DND-41 (cell line): ENCODE results near the gene GNPAT.

Source experiments
- ATAC-seq: fragments of 200-7000 bp; cut with Tn5 transposase; 3 replicates; pipeline ENCODE4 v1.9.1; 2021; ENCODE audit warnings: low read depth; ENCODE audit not compliant: insufficient read depth
- DNase-seq: peaks from one replicate; pipeline ENCODE4 v3.0.0-alpha.2; 2020
- H2AFZ ChIP-seq: 2 replicates; pipeline ENCODE4 v1.6.0; 2012; ENCODE audit warnings: low read depth, low read length
- H3K27ac ChIP-seq: 2 replicates; pipeline ENCODE4 v1.5.1; 2012; ENCODE audit warnings: low read length, inconsistent platforms
- H3K27me3 ChIP-seq: fragments of 200-600 bp; sonication (generic); 2 replicates; pipeline ENCODE4 v1.6.0; 2012; ENCODE audit warnings: low read length, mild to moderate bottlenecking, inconsistent platforms; ENCODE audit not compliant: insufficient read depth, poor library complexity
- H3K36me3 ChIP-seq: 2 replicates; pipeline ENCODE4 v1.5.1; 2012; ENCODE audit warnings: low read length, inconsistent platforms; ENCODE audit not compliant: insufficient read depth
- H3K4me1 ChIP-seq: 2 replicates; pipeline ENCODE4 v1.5.1; 2012; ENCODE audit warnings: mild to moderate bottlenecking, low read length; ENCODE audit not compliant: insufficient read depth
- H3K4me2 ChIP-seq: 2 replicates; pipeline ENCODE4 v1.6.0; 2012; ENCODE audit warnings: mild to moderate bottlenecking, moderate library complexity, low read length, inconsistent platforms; ENCODE audit not compliant: insufficient read depth
- H3K4me3 ChIP-seq, 2 experiments: fragments of 200-600 bp in 1 of 2; shearing (Covaris generic) in 1 of 2; 2 replicates each; pipeline ENCODE4 v1.5.1; 2012 to 2016; ENCODE audit warnings: inconsistent platforms in 2 of 2, low read length in 2 of 2, mild to moderate bottlenecking in 2 of 2, low read depth in 1 of 2, moderate library complexity in 1 of 2
- H3K79me2 ChIP-seq: 2 replicates; pipeline ENCODE4 v1.6.0; 2012; ENCODE audit warnings: low read length, inconsistent platforms; ENCODE audit not compliant: insufficient read depth
- H3K9ac ChIP-seq: 2 replicates; pipeline ENCODE4 v1.6.0; 2012; ENCODE audit warnings: low read depth, mild to moderate bottlenecking, inconsistent platforms, low read length, moderate library complexity
- H3K9me3 ChIP-seq: 2 replicates; pipeline ENCODE4 v1.5.1; 2012; ENCODE audit warnings: low read length, moderate library complexity, mild to moderate bottlenecking, inconsistent platforms; ENCODE audit not compliant: insufficient read depth, severe bottlenecking
- H4K20me1 ChIP-seq: 2 replicates; pipeline ENCODE4 v1.6.0; 2012; ENCODE audit warnings: low read length; ENCODE audit not compliant: insufficient read depth
- CTCF ChIP-seq: IDR thresholded peaks from 2 replicates; pipeline ENCODE4 v1.5.1; 2012; ENCODE audit warnings: borderline replicate concordance, low read length, moderate library complexity, mild to moderate bottlenecking; ENCODE audit not compliant: poor library complexity, severe bottlenecking; ENCODE audit errors: extremely low read depth
- EZH2 ChIP-seq: IDR thresholded peaks from 3 replicates; pipeline ENCODE4 v1.6.1; 2012; ENCODE audit warnings: borderline replicate concordance, low read depth, mild to moderate bottlenecking, moderate library complexity, low read length, inconsistent platforms; ENCODE audit not compliant: severe bottlenecking

The GNPAT gene

GRCh38 chr1:231242516-231243198 is 1.6 kb downstream of the GNPAT start:
- TF ChIP-seq EZH2 = no peak
- TF ChIP-seq CTCF = no peak
- peak overlapping the region; percentile 65 to 97; a peak in 3 of 4 replicates for H3K4me3 ChIP-seq

DNA sequence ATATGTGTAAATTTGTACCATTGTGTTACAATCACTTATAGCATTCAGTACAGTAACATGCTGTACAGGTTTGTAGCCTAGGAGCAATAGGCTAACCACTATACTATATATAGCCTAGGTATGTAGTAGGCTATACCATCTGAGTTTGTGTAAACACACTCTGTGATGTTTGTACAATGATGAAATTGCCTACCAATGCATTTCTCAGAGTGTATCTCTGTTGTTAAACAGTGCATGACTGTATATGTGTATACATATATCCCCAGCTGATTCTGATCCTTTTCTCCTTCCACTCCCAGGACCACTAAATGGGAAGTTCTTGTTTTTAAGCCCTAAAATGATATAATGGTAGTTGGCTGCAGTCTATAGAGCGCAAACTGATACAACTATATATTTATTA is 7.8 kb downstream of the GNPAT start:
- TF ChIP-seq EZH2 (no peak), CTCF (no peak)
- Histone ChIP-seq H3K9ac (no peak overlapping the region), H3K4me2 (no peak overlapping the region), H3K27me3 (no peaks in the 10 kb centered on the region), H3K79me2 (peaks cover 65% of the 10 kb centered on the region), H2AFZ (no peak overlapping the region), H3K36me3 (peaks cover 43% of the 10 kb centered on the region), H4K20me1 (peaks cover 20% of the 10 kb centered on the region; the same call in 1 of the 2 replicates), H3K9me3 (no peaks in the 10 kb centered on the region), H3K27ac (no peak overlapping the region), H3K4me3 (no peak overlapping the region), H3K4me1 (peaks cover 13% of the 10 kb centered on the region; the same call in 1 of the 2 replicates)
- ATAC-seq (no peak), DNase-seq (no peak)

More at GRCh38 chr1:231242516-231243198, 1.6 kb downstream of the GNPAT start:
- no peaks in the 10 kb centered on the region for H3K9me3 ChIP-seq
- no peak overlapping the region for H2AFZ ChIP-seq
- peak overlapping the region; percentile 68 for H3K9ac ChIP-seq
- peak overlapping the region; percentile 77 for H3K4me2 ChIP-seq
- peaks cover 81% of the 10 kb centered on the region for H3K79me2 ChIP-seq
- ATAC-seq (no peak), DNase-seq (no peak)
- peaks cover 32% of the 10 kb centered on the region for H3K36me3 ChIP-seq
- H3K4me1 ChIP-seq = peaks cover 47% of the 10 kb centered on the region
- peaks cover 12% of the 10 kb centered on the region; the same call in 1 of the 2 replicates for H4K20me1 ChIP-seq
- peak overlapping the region; percentile 81 for H3K27ac ChIP-seq
- no peaks in the 10 kb centered on the region for H3K27me3 ChIP-seq

GRCh38 chr1:231252336-231252735 is 11.3 kb downstream of the GNPAT start:
- no peak for DNase-seq
- Histone ChIP-seq H2AFZ (no peak overlapping the region), H3K4me1 (no peaks in the 10 kb centered on the region), H3K27ac (no peak overlapping the region), H3K4me2 (no peak overlapping the region), H3K9ac (no peak overlapping the region), H3K27me3 (no peaks in the 10 kb centered on the region), H3K79me2 (peaks cover 33% of the 10 kb centered on the region), H4K20me1 (peaks cover 11% of the 10 kb centered on the region; the same call in 1 of the 2 replicates), H3K36me3 (peaks cover 51% of the 10 kb centered on the region), H3K4me3 (no peak overlapping the region), H3K9me3 (no peaks in the 10 kb centered on the region)
- no peak for TF ChIP-seq CTCF
- TF ChIP-seq EZH2 = no peak
- no peak for ATAC-seq
